T-helper 2 cell (primary cell): ENCODE results near the gene METTL27.
"Not testable (repeated sequence)": the region's sequence is repeated elsewhere in the genome, so short reads cannot be mapped to it uniquely, and the experiment has no call there.

Experiments
- DNase-seq, 5 experiments: peaks; one replicate each; pipeline versions ENCODE4 v3.0.0 to v3.0.0-alpha.2; 2012 to 2022

Gene METTL27

GRCh38 chr7:73869011-73869798 lies 26.9 kb upstream of the METTL27 start:
- no peak for DNase-seq

GRCh38 chr7:73866446-73866767 lies 24.1 kb upstream of the METTL27 start:
- no peak for DNase-seq

GRCh38 chr7:73865738-73866445 lies 23.6 kb upstream of the METTL27 start:
- no peak for DNase-seq

- no peak for DNase-seq
These were observed 22.8 kb upstream of the METTL27 start for GRCh38 chr7:73864981-73865711.

GRCh38 chr7:73861305-73861704 lies 19.0 kb upstream of the METTL27 start:
- DNase-seq = no peak

GRCh38 chr7:73860859-73861258 lies 18.5 kb upstream of the METTL27 start, which contains the start of gene TMEM270:
TSS of gene TMEM270 (plus strand) at chr7:73861159. CDS start at chr7:73861195, 36 bp downstream.
- DNase-seq = no peak

GRCh38 chr7:73858807-73859206 lies 16.5 kb upstream of the METTL27 start:
- DNase-seq = no peak

GRCh38 chr7:73856941-73857340 lies 14.6 kb upstream of the METTL27 start:
- DNase-seq = no peak

GRCh38 chr7:73852500-73852899 lies 10.2 kb upstream of the METTL27 start:
- no peak for DNase-seq

GRCh38 chr7:73851410-73852338 lies 9.4 kb upstream of the METTL27 start:
- DNase-seq = peak in 1 of 5 experiments; percentile 92

- DNase-seq = peak in 1 of 5 experiments; percentile 52
These were observed 8.5 kb upstream of the METTL27 start for GRCh38 chr7:73850781-73851207.

- DNase-seq = no peak
These were observed 5.8 kb upstream of the METTL27 start for GRCh38 chr7:73847941-73848723.

- not testable (repeated sequence) for DNase-seq
These were observed 3.4 kb upstream of the METTL27 start for GRCh38 chr7:73845701-73846195.

- DNase-seq = no peak
These were observed 2.6 kb upstream of the METTL27 start for GRCh38 chr7:73844848-73845460.

GRCh38 chr7:73844131-73844547 lies 1.8 kb upstream of the METTL27 start:
- no peak for DNase-seq

GRCh38 chr7:73841689-73842066 lies 638 bp downstream of the METTL27 start:
- no peak for DNase-seq

GRCh38 chr7:73840715-73841379 lies 1.5 kb downstream of the METTL27 start:
- DNase-seq = no peak

- DNase-seq = no peak
These were observed 2.3 kb downstream of the METTL27 start for GRCh38 chr7:73839743-73840714.

GRCh38 chr7:73839290-73839689 lies 3.0 kb downstream of the METTL27 start:
- no peak for DNase-seq
